Stimulated activated CD4-positive, alpha-beta T cell treated with anti-CD3 and anti-CD28 coated beads, Interleukin-2, amount 100 ng/mL, for 24 hours (primary cell): ENCODE data around the gene BST1.

Experiments
- DNase-seq, 2 donors: peaks; one replicate each; pipeline ENCODE4 v3.0.0-alpha.2; 2020

BST1 gene

DNA sequence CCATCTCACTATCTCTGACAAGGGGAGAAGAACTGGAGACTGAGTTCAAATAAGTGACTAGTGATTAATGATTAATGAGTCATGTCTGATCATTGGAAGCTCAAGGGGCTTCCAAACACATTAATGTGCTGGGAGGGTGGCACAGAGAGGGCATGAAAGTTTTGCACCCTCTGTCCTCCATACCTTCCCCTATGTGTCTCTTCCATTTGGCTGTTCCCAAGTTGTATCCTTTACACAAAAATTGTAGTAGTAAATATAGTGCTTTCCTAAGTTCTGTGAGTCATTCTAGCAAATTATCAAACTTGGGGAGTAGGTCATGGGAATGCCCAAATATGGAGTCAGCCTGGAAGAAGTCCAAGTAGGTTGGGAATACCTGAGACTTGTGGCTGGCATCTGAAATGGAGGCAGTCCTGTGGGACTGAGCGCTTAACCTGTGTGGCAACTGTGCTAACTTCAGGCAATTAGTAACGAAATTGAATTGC lies 25.3 kb upstream of the BST1 start:
- no peak for DNase-seq

DNA sequence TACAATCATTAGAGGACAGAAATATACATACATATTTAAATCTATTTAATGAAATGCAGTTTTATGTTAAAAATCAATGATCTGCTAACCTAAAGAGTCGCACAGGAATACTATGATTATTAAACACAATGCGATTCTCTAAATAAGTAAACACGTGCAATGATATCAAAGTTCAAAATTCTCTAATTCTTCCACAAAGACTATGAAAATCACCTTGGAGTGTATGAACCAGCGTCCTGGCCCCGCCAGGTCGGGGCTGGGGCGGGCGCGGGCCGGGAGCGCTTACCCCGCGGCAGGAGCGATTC lies 21.8 kb upstream of the BST1 start:
- DNase-seq, result no peak

DNA sequence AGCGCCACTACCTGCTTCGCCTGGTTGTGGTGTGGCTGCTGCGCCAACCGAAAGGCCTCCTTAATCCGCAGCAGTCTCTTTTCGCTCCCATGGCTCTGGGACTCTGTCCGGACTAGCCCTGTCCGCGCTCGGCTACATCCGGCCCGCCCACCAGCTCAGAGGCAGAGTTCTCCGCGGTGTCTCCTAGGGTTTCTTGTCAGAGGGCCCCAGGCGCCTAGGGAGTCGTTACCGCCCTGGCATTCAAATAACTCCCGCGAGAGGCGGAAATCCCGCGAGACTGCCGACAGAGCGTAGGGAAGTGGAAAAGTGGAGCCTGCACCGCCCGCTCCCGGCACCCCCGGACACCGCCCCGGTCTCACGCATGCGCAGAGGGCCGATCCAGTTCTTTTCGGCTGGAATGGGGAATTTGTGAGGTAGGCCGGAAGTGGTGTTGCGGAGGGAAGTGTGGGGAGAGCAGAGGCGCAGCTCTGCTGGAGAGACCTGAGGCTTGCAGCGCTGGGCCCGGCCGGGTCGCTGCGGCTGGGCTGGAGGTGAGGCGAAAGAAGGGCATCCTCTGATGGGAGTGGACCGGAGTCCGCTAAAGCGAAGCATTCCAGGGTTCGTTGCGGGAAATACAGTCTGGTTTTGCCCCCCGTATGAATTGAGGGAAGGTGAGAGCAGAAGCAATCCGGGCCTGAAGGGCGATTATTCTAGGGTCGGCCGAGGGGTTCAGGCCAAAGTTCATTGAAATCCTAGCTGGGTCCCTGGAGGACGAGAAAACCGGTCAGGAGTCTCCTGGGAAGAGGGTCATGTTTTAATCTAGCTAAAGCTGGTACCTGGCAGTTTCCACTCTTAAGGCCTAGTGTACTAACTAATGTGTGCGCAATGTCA lies 21.3 kb upstream of the BST1 start, which contains the start of gene FAM200B:
Gene FAM200B (plus strand): TSS at position 456 of the 870 bp plus-strand sequence. CDS start 5,151 bp downstream, outside the sequence.
- DNase-seq, result peak; percentile 99 to 100

DNA sequence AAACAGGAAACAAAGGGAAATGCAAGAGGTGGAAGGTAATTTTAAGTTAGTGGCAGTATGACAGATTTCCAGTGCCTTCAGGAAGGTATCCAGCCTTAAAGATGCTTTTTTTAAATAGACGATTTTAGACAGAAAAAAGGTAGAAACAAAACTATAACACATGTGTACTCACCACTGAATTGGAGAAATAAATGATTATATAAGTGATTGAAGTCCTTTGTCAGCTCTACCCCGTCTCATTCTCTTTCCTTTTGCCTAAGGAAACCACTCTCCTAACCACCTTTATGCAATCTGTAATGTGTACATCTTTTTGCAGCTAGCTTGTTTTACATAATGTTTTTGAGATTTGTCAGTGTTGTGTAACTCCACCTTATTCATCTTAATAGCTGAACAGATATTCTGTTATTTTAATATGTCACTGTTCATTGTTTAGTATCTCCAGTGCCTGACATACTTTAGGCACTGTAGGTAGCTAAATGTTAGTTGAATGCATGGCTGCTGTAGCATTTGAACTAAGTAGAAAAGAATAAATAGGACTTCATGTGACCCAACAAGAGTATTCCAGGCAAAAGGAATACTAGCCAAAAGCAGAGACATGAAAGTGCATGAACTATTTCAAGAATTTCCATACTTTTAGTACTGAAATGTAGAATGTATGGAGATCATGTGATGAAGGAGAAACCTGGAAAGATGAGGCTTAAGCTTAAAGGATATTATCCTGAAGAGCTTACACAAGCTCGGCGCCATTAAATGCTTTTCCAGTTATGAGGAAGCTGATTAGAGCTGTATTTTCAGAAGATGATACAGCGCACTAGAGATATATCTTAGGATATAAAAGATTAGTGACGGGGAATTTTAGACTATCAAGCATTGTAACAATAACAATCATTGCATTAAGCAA lies 20.4 kb upstream of the BST1 start:
- DNase-seq, result no peak

DNA sequence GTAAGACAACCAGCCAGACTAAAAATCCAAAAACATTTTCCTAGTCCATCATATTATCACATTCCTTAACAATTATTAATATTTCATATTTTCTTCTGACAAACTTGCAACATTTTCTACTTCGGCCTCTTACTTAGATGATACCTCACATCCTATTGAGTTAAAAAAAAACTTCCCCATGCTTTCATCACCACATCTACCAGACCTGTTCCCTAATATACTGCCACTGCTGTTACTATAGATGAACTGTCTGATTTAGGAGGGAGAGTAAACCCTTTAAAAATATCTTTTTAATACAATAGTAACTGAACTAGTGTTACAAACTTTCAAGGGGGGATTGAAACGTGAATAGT lies 19.7 kb upstream of the BST1 start:
- no peak for DNase-seq

DNA sequence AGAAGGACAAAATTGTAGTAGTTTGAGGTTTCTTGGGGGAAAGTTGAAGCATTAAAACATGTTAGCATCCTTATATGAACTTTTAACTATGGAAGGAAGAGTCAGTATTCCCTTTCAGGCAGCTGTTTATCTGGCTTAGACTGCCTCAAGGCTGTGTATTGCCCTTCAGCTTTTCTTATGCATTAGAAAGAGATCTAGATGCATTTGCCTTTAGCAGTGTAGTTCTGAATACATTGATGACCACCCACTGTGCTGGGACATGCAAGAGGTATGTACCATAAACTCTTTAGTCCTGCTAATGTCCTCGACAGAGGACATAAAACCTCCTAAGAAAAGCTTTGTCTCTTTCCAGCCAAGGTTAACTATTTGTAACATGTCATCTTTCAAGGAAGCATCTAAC lies 18.4 kb upstream of the BST1 start:
- no peak for DNase-seq

DNA sequence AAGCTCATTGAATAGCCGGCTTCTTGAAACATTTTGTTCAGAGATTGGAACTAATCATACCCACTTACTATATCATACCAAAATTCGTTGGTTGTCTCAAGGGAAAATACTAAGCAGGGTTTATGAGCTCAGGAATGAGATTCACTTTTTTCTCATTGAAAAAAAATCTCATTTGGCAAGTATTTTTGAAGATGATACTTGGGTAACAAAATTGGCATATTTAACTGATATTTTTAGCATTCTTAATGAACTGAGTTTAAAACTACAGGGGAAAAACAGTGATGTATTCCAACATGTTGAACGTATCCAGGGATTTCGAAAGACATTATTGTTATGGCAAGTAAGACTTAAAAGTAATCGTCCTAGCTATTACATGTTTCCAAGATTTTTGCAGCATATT lies 14.8 kb upstream of the BST1 start:
- no peak for DNase-seq

DNA sequence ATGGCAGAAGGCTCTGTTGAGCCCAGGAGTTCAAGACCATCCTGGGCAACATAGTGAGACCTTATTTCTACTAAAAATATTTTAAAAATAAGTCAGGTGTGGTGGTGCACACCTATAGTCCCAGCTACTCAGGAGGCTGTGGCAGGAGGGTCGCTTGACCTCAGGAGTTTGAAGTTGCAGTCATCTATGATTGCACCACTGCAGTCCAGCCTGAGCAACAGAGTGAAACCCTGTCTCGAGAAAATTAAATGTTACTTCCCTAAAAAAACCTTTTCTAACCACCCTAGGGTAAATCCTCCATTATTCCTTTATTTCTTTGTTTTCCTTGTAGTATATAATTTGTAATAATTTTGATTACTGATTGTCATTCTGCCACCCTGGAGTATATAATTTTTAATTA lies 13.3 kb upstream of the BST1 start:
- DNase-seq, result no peak

DNA sequence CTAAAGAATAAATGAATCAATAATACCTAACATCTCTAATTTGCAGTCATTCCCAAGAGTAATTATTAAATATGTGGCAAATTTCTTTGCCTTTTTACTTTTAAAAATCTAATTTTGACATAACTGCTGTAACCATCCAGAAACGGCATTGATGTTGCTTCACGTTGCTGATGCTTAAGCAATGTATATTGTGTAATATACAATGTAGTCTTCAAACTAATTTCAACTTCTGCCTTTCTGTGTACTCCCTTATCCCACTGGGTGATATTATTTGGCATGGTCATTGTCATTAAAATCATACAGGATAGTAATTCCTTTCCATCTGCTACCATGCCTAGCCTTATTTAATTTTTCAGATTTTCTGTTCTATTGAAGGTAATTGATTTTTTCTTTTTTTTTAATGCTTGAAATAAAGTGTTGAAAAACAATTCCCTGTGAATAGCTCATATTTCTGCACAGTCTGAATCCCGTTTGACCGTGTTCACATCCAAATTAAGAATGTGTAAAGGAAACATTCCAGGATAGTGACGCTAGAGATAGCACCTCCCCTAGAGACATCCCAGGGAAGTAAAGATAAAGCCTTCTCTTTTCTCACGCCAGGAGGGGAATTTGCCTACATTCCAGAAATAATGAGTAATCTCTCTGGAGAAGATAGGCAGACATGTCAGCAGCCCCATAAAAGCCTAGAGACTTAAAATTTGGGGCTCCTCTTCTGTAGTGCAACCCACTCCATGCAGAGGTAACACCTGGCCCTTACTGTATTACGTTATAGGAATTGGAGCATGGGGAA lies 12.7 kb upstream of the BST1 start:
- no peak for DNase-seq

DNA sequence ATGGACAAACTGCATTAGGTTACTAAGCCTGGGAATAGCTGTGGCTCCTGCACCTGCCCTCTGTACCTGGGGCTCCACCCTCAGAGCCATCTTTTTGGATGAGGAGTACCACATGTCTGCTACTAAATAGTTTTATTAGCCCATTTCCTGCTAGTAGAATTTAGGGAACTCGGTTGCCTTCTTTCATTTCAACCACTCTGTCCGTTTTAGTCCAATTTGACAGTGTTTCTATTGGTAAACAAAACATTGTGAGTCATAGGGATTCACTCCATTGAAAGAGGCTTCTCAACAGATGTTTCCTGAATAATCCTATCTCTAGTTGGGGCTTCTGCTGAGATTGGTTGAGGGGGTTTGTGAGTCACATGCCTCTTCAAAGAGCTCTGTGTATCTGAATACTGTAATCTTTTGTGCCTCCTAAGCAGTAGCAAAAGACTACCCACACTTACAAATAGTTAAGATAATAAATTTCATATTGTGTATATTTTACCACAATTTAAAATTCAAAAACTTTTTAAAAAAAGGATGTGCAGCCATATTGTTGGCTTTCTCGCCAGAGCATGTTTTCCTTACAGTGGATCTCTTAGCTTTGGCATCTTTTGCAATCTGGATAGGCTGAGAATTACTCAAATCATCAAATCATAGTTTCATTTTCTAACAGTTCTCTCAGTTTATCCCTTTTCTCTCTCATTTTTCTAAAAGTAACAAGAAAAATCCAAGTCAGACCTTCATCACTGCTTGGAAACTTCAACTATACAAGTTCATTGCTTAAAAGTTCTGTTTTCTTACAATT lies 11.3 kb upstream of the BST1 start:
- DNase-seq, result no peak

DNA sequence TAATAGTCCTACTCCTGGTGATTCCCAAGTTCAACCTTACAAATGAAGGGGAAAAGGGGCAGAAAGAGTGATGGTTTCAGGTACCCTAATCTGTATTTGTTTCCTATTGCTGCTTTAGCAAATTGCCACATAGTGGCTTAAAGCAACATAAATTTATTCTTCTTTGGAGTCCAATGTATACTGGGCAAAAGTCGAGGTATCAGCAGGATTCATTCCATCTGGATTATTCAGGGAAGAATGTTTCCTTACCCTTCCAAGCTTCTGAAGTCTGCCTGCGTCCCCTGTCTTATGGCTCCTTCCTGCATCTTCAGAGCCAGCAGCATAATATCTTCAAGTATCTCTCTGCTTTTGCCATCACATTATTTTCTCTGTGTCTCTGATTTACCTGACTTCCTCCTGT lies 10.3 kb upstream of the BST1 start:
- DNase-seq, result no peak

DNA sequence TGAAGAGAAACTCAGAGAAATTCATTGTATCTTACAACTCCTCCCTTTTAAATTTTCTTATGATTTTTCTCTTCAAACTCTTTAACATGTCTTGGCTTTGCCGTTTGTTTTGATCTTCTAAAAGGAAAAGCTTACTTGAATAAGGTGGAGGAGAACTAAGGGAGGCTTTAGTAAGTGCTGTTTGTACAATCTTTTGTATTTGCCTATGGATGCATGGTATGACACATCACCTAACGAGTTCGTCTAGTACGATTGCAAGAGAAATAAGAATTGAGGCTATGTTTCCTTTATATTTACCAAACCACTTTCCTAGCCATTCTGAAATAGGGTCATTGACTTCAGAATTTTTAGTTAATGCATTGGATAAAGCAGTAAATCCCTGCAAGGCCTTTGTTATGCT lies 8.4 kb upstream of the BST1 start:
- DNase-seq, result no peak

DNA sequence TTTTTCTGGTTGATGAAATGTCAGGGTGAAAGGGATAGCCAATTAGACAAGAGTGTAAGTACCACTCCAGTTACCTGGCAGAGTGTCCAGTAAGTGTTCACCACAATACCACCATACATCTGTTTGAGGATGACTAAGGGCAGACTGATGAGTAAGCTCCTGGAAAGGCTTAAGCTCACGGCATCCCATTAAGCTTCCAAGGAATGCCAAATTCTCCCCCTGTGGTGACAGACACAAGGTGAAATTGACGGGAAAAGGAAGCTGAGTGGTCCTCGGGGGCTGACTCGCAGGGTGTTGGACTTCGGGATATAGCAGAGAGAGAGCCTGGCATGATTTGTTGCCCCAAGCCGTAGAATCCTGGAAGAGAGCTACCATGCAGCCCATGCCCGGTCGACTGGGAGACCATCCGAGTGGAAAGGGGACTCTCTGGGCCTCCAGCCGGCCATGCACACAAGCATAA lies 7.6 kb upstream of the BST1 start:
- DNase-seq, result no peak

DNA sequence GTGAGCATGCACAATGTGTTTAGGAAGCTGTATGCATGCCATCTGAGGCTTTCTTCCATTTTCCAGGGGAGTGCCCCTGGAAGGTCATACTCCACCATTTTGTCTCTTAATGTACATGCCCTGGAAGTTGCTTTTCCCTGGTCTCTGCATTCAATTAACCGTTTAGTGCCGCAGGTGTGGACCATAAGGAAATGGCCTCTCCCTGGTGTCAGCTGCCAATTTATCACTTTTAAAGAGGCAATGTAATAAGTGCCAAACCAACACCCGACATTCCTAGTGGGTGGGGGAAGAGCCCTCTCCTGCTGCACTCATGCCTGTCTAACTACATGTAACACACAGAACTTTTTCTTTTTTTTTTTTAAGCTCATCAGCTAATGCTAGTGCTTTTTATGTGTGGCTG lies 7.1 kb upstream of the BST1 start:
- no peak for DNase-seq

DNA sequence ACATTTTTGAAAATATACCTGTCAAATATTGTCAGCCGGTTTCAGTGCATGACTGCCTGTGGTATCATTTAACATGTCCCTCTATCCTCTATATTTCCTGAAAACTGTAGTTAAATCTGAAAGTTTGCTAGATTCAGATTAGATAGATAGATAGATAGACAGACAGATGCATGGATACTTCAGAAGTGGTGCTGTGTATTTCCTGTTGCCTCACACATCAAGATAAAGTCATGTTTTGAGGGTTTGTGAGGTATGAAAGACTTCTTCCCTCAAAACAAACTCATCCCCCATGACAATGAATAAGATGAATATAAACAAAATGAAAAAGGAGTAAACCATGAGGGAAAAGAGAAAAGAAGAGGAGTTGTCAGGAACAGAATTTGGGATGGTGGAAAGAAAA lies 6.0 kb upstream of the BST1 start:
- DNase-seq, result no peak

DNA sequence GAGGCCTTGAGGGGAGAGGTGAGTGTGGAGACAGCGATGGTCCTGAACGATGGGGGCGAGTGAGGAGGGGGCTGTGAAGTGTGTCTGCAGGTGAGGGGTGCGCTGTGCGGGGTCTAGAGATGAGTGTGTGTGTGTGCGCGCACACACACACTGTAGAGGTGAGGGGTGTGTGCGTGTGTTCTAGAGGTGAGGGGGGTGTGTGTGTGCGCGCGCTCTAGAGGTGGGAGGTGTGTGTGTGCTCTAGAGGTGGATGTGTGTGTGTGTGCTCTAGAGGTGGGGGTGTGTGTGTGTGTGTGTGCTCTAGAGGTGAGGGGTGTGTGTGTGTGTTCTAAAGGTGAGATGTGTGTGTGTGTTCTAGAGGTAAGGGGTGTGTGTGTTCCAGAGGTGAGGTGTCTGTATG lies 574 bp downstream of the BST1 start:
- no peak for DNase-seq

DNA sequence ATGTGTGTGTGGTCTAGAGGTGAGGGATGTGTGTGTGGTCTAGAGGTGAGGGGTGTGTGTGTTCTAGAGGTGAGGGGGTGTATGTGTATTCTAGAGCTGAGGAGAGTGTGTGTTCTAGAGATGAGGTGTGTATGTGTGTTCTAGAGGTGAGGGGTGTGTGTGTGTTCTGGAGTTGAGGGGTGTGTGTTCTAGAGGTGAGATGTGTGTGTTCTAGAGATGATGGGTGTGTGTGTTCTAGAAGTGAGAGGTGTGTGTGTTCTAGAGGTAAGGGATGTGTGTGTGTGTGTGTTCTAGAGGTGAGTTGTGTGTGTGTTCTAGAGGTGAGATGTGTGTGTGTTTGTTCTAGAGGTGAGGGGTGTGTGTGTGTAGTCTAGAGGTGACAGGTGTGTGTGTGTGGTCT lies 1.3 kb downstream of the BST1 start:
- DNase-seq, result no peak

DNA sequence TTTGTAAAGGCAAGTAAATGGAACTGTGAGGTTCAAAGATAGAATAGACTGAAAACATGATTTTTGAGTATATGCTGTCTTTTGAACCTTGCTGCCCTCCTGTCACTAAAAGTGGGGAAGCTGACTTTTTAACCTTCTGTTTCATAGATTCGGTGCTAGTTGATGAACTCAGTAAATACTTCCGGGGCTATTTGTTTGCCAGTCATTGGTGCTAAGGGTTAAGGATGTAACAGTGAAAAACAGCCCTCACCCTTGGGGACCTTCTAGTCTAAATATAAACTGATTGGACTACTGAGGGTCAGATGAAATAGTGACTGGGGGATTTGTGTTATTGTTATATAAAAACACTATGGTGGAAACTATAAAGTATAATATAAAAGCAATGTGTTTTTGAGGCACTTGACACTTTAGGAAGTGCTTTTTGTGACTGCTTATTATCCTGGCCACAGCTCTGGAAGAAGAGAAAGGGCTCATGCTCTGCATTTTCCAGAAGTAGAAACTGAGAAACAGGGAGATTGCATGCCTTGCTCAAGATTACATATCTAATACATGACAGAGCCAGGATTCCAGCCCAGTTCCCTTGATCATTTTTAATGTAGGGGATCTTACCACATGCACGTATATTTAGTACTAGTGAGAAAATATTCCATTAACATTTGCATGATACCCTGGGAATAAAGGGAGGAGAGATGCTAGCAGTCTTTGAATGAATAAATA lies 3.9 kb downstream of the BST1 start:
- no peak for DNase-seq

DNA sequence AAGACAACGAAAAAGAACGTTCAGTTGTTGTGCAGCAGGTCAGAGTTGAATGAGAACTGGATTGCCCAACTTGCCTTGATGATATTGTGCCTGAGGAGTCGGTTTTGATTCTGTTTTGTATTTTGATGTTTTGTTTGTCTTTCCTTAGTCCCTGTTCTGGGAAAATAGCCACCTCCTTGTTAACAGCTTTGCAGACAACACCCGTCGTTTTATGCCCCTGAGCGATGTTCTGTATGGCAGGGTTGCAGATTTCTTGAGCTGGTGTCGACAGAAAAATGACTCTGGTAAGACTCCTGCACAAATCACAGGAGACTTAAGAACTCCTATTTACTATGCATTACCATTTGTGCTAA lies 4.5 kb downstream of the BST1 start:
- no peak for DNase-seq

DNA sequence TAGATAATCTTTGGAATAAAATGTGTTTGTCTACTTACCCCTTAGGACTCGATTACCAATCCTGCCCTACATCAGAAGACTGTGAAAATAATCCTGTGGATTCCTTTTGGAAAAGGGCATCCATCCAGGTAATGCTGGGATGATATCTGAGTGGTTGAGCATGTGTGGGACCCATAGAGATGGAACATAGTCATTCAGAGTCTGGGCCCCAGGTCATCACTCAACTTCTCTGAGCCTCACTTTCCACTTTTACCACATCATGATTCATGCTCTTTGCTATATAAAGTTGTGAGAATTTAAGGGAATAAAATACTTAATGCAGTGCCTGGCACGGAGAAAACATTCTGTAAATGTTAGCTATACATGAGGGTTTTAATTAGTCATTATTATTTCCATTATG lies 8.9 kb downstream of the BST1 start:
- DNase-seq, result no peak

DNA sequence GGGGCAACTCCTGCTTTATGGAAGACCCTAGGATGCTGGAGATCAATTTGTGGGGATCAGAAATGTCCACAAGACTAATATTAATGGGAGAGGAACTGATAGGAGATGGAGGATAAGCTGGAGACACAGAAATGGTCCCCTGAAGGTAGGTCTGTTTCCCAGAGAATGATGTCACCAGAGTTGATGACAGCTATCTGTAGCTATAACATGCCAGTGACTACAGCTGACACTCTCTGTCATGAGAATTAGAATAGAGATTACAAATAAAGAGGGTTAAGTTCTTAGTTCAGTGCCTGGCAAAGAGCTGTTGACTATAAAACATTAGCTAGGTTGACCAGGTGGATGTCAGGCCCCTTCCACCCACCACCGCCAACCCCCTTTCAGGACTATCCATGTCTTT lies 9.3 kb downstream of the BST1 start:
- no peak for DNase-seq

DNA sequence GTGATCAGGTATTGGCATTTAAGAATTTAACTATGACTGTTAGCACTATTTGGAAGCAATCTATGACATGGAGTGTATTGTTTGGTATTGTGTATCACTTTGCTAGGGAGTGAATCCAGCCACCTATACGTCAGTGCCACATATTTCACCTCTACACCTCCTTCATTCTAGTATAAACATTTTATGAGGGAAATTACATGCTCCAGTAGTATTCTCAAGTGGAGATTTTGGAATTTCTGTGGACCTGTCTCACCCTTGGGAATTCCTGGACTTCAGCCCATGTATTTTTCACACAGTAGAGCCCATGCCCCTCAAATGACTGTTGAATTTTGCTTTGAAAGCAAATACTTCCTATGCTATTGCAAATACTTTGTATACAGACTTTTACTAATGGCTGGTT lies 11.3 kb downstream of the BST1 start:
- no peak for DNase-seq
